GF-D8 (cell line): ENCODE data around the gene SOX10.

ENCODE experiments used
- DNase-seq: peaks from one replicate; lab custom pipeline; 2025; lab: John Stamatoyannopoulos, UW

Gene SOX10

DNA sequence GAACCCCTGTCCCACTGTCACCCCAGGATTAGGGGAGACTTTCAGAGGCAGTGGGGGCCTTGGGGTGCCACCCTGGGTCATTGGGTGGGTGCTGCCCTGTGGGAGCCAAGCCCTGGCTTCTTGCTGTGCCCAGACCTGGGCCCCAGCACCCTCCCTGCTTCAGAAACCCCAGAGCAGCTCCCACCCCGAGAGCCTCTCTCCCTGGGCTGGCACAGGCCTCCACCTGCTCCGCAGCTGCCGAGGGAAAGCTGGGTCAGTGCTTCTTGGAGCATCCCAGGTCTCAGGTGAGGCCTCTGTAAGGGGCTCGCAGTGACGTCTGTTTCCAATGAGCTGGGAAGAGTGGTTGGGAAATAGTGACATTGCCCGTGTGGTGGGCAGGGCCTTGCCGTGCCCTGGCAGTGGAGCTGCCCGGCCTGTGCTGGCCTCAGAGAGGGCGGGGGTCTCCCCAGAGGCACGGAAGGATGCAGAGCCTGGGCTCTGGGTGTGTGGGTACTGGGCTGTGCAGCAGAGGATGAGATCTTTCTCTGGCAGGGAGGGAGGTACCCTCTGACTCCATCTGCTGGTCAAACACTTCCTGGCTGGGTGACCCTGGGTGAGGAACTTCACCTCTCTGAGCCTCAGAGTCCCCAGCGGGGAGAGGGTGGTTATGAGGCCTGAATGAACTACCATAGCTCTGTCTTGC lies 53.9 kb downstream of the SOX10 start:
- no peak for DNase-seq

DNA sequence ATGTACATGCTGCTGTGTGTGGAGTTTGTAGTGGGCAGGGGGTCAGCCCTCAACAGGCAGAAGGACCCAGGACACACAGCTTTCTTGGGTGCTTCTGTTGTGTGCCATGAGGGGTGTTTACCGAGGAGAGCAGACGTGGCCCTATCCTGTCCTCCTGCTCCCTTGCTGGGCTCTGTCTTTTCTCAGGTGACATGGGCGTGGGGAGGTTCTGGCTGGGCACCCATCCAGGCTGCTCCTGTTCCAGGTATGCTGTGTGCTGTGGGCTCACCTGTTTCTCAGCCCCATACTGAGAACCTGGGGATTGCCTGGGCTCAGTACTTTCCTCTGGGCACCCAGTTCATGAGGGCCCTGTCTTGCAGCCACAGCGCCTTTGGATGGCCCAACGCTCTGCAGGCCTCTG lies 55.0 kb downstream of the SOX10 start:
- DNase-seq, result no peak

DNA sequence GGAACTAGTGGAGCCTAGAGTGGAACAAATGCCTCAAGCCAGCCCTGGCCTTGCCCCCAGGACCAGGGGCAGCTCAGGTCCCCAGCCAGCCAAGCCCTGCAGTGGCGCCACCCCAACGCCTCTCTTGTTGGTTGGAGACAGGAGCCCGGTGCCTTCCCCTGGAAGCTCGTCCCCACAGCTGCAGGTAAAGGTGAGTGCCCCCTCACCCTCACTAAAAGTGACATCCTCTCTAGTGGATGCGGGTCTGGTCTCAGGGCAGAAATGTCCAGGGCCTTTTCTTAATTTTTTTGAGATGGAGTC lies 56.8 kb downstream of the SOX10 start:
- DNase-seq, result no peak

DNA sequence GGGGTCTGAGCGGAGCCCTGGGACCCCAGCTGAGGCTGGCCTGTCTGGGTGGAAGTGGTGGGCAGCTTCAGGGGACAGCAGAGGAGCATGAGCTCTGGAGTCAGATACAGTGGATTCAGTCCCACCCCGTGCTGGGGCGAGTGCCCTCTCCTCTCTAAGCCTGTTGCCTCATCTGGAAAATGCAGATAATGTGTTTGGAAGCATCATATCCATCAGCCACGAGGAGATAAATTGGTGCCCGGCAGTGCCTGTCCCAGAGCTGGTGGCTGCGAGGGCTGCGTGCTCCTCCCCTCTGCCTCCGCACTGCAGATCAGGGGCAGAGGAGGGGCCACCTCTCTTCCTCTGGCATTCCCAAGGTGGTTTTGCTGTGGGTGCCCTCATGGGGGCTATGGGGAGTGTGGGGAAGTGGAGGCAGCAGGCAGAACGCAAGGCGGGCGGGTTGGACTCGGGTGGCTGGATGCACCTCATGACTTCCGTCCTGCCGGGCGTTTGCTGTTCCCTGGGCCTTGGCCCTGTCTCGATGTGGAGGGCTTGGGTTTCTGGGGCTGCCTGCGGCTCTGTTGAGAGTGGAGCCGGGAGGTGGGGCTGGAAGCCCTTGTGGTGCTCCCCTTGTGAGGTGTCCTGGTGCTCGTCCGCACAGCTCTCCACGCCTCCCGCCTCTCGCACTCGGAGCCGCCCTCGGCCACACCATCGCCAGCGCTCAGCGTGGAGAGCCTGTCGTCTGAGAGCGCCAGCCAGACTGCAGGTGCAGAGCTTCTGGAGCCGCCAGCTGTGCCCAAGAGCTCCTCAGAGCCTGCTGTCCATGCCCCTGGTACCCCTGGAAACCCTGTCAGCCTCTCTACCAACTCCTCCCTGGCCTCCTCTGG lies 57.4 kb downstream of the SOX10 start:
- no peak for DNase-seq

DNA sequence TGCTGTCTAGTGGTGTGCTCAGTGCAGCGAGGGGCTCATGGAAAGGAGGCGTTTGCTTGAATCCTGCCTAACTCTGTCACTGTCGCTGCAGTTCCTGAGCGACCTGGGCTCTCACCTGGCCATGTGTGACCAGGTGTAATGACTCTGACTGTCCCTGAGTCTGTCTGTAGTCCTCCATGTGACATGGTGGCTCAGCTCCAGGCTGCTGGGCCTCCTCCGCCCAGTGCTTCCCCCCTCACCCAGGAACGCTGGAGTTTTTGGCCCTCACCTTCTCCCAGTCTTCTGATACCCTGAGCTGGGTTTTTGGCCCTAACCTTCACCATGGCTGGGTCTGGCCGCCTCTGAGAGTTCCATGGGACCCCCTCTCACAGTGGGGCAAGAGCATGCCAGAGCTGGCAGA lies 58.0 kb downstream of the SOX10 start:
- no peak for DNase-seq

DNA sequence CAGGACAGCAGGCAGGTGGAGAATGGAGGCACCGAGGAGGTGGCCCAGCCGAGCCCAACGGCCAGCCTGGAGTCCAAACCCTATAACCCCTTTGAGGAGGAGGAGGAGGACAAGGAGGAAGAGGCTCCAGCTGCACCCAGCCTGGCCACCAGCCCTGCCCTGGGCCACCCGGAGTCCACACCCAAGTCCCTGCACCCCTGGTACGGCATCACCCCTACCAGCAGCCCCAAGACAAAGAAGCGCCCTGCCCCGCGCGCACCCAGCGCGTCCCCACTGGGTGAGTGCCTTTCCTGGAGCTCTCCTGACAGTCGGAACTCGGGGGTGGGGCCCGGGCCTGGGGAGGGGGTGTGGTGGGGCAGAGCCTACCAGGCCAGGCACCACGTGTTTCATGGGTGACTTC lies 58.6 kb downstream of the SOX10 start:
- DNase-seq, result no peak

DNA sequence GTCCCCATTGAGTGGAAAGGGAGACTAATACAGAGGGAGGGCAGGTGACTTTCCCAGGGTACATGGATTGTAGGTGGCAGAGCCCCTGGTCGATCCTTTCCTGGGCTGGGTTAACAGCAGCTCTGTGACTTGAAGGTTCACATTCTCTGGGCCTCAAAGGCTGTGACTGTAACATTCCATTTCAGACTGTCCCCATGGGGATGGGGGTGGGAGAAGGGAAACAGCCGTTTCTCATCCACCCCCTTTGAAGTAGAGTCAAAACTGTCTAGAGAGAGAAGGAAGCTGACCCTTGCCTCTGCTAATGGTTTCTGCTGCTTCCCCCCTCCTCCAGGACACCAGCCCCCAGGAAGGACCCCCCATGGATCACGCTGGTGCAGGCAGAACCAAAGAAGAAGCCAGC lies 59.0 kb downstream of the SOX10 start:
- DNase-seq, result no peak

DNA sequence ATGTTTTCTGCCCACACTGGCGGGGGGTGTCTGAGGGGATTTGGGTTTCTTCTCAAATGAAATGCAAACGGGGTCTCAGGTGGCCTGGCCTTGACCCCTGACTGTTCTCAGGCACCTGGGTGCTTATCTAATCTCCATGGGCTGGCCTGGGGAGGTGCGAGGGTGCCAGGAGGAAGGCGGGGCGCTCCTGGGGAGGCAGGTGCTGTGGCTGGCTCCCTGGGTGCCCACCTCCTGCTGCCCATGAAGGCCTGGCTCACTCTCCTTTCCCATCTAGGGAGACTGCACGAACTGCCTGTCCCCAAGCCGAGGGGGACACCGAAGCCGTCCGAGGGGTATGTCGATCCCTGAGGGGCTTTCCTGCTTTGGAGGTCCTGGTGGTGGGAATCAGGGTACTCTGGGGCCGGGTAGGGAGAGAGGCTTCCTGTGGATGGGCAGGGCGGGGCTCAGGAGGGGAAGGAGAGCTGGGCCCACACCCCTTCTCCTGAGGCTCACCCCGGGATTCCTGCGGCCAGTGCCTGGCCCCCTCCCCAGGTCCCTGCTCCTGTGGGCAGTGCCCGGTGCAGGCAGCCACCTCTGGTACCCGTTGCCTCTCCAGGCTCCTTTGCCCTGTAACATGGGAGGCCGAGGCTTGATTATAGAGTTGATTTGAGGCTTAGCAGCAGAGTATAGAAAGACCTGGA lies 59.8 kb downstream of the SOX10 start:
- no peak for DNase-seq

DNA sequence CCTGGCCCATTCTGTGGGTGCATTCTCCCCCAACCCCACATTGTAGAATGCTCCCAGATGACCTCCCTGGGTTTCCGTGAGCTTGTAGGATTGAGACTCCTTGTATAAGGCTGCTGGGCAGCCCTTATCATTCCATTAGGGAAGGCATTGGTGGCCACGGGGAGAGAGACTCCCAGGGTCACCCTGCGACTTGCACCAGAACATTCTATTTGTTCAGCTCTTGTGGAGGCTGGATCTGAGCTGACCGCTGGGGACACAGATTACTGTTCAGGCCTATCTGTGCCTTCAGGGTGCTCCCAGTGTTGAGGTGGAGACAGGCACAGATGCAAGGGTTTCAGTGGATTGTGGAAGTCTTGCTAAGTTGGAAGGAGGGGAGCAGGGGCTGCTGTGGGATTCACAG lies 60.4 kb downstream of the SOX10 start:
- no peak for DNase-seq
